Vagina (tissue), 2 donors: ENCODE measurements around the gene OSBP2. TPM values are rescaled to one million over a fixed set of nuclear protein-coding genes. Genes with fewer than 3 reads are reported as not detected.

Experiments used
- DNase-seq, 2 donors: peaks; one replicate each; pipeline ENCODE4 v3.0.0-alpha.2; 2017; ENCODE audit errors: extremely low spot score in 2 of 2
- H3K27ac ChIP-seq: fragments of 200-600 bp; sonication (generic); one replicate; pipeline ENCODE4 v1.5.1; 2019
- H3K27me3 ChIP-seq: fragments of 200-600 bp; sonication (generic); one replicate; pipeline ENCODE4 v1.5.1; 2019
- H3K36me3 ChIP-seq, 2 donors: fragments of 200-600 bp; sonication (generic); one replicate each; pipeline ENCODE4 v1.5.1; 2017 to 2019
- H3K4me1 ChIP-seq: fragments of 200-600 bp; sonication (generic); one replicate; pipeline ENCODE4 v1.5.1; 2019
- H3K4me3 ChIP-seq, 2 donors: fragments of 200-600 bp; sonication (generic); 1 replicate in 1 of 2; 2 replicates in 1 of 2; pipeline ENCODE4 v1.5.1; 2016 to 2019
- H3K9me3 ChIP-seq: fragments of 200-600 bp; sonication (generic); one replicate; pipeline ENCODE4 v1.5.1; 2019
- CTCF ChIP-seq, 3 experiments: fragments of 450-650 bp in 2 of 3; fragments of 200-600 bp in 1 of 3; sonication (generic) in 1 of 3; IDR thresholded peaks; one replicate each; pipeline ENCODE4 v1.5.1; 2017 to 2019; ENCODE audit warnings: antibody characterized with exemption in 3 of 3, mild to moderate bottlenecking in 2 of 3, moderate library complexity in 2 of 3
- POLR2A ChIP-seq, 2 donors: fragments of 450-650 bp; IDR thresholded peaks; one replicate each; pipeline ENCODE4 v1.6.1; 2017; ENCODE audit warnings: antibody characterized with exemption in 2 of 2, mild to moderate bottlenecking in 2 of 2, moderate library complexity in 2 of 2
- POLR2AphosphoS5 ChIP-seq, 2 donors: sonication (generic); formaldehyde crosslinking; IDR thresholded peaks; one replicate each; pipeline ENCODE4 v1.9.0; 2017; ENCODE audit warnings: antibody characterized with exemption in 2 of 2, mild to moderate bottlenecking in 2 of 2, low read depth in 1 of 2; ENCODE audit not compliant: insufficient read depth in 1 of 2
- intact Hi-C: fragments of 100-400 bp; cut with DNase I; formaldehyde crosslinking; loops from one replicate; pipeline ENCODE4 v1.15.1; 2023
- total RNA-seq: library from RNA; depleted of rRNA; stranded (reverse); fragments of >200 nt; gene quantifications from one replicate; pipeline ENCODE4 v1.2.3, GENCODE V29; 2016

Gene OSBP2
- total RNA-seq, 1 donor from 2014 or later, result 3.7 TPM

DNA sequence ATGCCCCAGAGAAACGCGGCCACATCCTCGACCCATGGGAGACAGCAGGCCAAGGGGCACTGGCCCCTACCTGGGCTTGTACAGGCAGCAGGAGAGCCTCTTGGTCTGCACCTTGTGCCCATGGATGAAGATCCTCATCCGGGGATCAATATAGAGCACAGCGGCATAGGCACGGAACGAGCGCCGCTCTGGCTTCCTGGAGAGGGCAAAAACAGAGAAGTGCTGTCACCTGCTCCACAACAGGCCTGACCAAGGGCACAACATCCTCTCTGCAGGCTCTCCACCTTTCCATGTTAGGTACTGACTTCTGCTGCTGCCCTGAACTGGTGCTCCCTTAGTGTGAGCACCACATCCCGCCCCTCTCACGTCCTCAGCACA is 246.7 kb downstream of the OSBP2 start:
- intact Hi-C loops, result no loop called here
- no peak for TF ChIP-seq POLR2A (IDR thresholded peaks at IDR 0.05)
- no peak for TF ChIP-seq POLR2AphosphoS5 (IDR thresholded peaks at IDR 0.05; ENCODE audit: insufficient read depth in 1 of 2, low read depth in 1 of 2)
- TF ChIP-seq CTCF (IDR thresholded peaks at IDR 0.05), result no peak
- H3K36me3 ChIP-seq, result peaks cover 0 to 94% of the 10 kb centered on the region in 2 donors
- H3K27ac ChIP-seq, result no peak overlapping the region
- peaks cover under 1% of the 10 kb centered on the region for H3K4me1 ChIP-seq
- no peaks in the 10 kb centered on the region for H3K9me3 ChIP-seq
- H3K4me3 ChIP-seq, result no peak overlapping the region
- DNase-seq, result no peak
- no peaks in the 10 kb centered on the region for H3K27me3 ChIP-seq

DNA sequence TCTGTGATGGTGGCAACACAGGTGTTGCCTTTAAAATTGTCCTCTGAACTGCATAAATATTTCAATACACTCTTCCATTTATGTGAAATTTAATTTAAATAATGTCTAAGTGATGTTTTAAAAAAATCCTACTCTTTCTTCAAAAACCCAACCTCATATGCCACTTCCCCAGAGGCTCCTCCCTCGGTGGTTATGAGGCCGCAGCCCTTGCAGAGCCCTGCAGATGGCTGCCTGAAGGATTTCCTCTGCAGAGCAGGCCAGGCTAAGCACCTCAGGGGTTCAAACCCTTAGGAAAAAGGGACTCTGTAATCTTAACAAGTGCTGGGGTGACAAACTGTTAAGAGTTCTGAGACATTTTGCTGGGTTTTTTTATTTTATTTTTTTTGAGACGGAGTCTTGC is 248.7 kb downstream of the OSBP2 start:
- intact Hi-C loops, result no loop called here
- H3K36me3 ChIP-seq, result peaks cover 0 to 77% of the 10 kb centered on the region in 2 donors
- no peak overlapping the region for H3K4me3 ChIP-seq
- H3K9me3 ChIP-seq, result no peaks in the 10 kb centered on the region
- no peak for TF ChIP-seq CTCF (IDR thresholded peaks at IDR 0.05)
- TF ChIP-seq POLR2A (IDR thresholded peaks at IDR 0.05), result no peak
- no peak for TF ChIP-seq POLR2AphosphoS5 (IDR thresholded peaks at IDR 0.05; ENCODE audit: insufficient read depth in 1 of 2, low read depth in 1 of 2)
- DNase-seq, result no peak
- no peaks in the 10 kb centered on the region for H3K27me3 ChIP-seq
- H3K27ac ChIP-seq, result no peak overlapping the region
- peaks cover 21% of the 10 kb centered on the region for H3K4me1 ChIP-seq

GRCh38 chr22:30944986-30945385 is 250.3 kb downstream of the OSBP2 start:
- peaks cover 0 to 80% of the 10 kb centered on the region in 2 donors for H3K36me3 ChIP-seq
- intact Hi-C loops, result no loop called here
- no peak for TF ChIP-seq POLR2A (IDR thresholded peaks at IDR 0.05)
- TF ChIP-seq POLR2AphosphoS5 (IDR thresholded peaks at IDR 0.05; ENCODE audit: insufficient read depth in 1 of 2, low read depth in 1 of 2), result no peak
- TF ChIP-seq CTCF (IDR thresholded peaks at IDR 0.05), result no peak
- no peaks in the 10 kb centered on the region for H3K27me3 ChIP-seq
- no peaks in the 10 kb centered on the region for H3K9me3 ChIP-seq
- H3K4me1 ChIP-seq, result peaks cover 32% of the 10 kb centered on the region
- no peak for DNase-seq
- H3K4me3 ChIP-seq, result no peak overlapping the region
- H3K27ac ChIP-seq, result no peak overlapping the region

- H3K27ac ChIP-seq, result no peak overlapping the region
- peaks cover 0 to 73% of the 10 kb centered on the region in 2 donors for H3K36me3 ChIP-seq
These were observed 251.0 kb downstream of the OSBP2 start for GRCh38 chr22:30945653-30946052.

More at GRCh38 chr22:30945653-30946052, 251.0 kb downstream of the OSBP2 start:
- Histone ChIP-seq H3K4me1 (peaks cover 32% of the 10 kb centered on the region), H3K9me3 (no peaks in the 10 kb centered on the region), H3K4me3 (no peak overlapping the region), H3K27me3 (no peaks in the 10 kb centered on the region)
- no peak for TF ChIP-seq CTCF (IDR thresholded peaks at IDR 0.05)
- TF ChIP-seq POLR2AphosphoS5 (IDR thresholded peaks at IDR 0.05; ENCODE audit: insufficient read depth in 1 of 2, low read depth in 1 of 2), result no peak
- no peak for TF ChIP-seq POLR2A (IDR thresholded peaks at IDR 0.05)
- intact Hi-C loops, result no loop called here
- no peak for DNase-seq
